GM10847 (cell line): ENCODE measurements around the gene NDUFS3.

Experiments
- POLR2A ChIP-seq: IDR thresholded peaks from 2 replicates; pipeline ENCODE4 v1.6.1; 2011; ENCODE audit not compliant: insufficient read length; ENCODE audit errors: extremely low read depth

NDUFS3 gene

DNA sequence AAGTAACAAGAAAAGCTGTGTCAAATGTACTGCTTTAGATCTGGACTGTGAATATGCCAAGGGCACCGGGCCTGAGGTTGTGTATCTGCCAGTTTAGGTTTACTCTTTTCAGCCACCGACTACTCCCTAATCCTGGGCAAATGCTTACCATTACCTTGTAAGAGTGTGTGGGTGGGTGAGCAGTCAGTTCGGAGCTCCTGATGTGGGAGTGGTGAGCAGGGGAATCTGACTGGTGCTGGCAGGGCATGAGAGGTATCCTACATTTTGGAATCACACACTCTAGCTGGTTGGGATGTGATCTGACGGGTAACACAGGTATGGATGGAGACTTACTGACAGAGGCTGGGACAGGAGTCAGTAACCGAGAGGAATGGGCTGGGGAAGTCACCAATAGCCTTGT is 5.0 kb downstream of the NDUFS3 start:
- TF ChIP-seq POLR2A: no peak

DNA sequence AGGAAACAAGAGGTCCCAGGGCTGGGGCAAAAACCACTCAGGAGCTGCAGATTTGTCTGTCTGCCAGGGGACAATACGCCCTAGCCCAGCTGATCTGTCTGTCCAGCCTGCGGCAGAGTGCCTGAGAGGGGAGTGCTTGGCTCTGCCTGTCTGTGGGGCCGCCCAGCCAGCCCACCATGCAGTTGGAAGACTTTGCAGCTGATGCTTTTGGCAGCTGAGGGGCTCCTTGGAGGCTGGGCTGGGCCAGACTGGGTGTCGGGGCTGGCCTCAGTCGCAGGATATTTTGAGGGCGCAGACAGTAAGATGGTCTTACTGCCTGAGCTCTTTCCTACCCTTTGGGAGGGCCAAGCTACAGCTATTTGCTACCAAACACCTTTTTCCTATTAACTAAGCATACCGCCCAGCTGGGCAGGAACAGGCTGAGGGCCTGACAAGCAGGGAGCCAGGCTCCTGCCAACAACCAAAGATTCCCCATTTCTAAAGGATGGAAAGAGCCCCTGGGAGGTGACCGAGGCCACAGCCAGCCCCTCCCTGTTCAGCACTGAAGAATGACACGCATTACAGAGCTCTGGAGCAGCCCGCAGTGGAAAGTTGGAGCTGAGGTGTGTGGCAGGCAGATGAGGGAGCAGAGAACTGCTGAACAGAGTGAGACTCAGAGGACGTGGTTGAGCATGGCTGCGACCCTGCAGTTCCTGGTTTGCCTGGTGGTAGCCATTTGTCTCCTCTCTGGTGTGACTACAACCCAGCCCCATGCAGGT is 7.4 kb downstream of the NDUFS3 start, which contains the start of gene FAM180B:
FAM180B (plus strand) TSS at position 581 of the 758 bp plus-strand sequence; CDS start at position 672, 91 bp downstream.
- TF ChIP-seq POLR2A: no peak

DNA sequence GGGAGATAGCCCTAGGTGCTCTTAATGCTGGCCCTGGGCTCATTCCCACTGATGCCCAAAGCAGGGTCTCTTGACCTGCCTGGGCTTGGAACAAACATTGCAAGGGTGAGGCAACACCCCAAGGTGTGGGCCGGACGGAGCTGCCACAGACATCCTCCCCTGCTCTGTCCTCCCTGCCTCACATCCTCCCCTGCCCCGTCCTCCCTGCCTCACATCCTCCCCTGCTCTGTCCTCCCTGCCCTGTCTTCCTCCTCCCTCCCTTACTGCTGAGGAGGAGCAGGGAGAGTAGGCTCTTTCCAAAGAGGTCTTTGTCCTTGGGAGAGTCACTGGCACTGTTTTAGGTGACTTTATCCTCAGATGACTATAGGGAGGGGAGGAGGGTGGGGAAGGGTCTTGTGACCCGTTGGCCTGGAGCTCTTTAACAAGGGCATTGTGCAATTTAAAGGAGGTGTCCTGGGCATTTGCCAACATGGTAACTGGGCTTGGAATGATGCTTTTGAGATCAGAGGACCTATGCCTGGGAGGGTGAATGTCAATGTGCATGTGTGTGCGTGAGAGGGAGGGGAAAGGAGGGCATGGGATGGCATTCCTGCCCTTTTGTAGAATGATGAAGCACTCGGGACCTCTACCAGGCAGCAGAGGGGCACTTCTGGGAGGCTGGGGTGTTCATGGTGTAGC is 8.3 kb downstream of the NDUFS3 start:
- no peak for TF ChIP-seq POLR2A

DNA sequence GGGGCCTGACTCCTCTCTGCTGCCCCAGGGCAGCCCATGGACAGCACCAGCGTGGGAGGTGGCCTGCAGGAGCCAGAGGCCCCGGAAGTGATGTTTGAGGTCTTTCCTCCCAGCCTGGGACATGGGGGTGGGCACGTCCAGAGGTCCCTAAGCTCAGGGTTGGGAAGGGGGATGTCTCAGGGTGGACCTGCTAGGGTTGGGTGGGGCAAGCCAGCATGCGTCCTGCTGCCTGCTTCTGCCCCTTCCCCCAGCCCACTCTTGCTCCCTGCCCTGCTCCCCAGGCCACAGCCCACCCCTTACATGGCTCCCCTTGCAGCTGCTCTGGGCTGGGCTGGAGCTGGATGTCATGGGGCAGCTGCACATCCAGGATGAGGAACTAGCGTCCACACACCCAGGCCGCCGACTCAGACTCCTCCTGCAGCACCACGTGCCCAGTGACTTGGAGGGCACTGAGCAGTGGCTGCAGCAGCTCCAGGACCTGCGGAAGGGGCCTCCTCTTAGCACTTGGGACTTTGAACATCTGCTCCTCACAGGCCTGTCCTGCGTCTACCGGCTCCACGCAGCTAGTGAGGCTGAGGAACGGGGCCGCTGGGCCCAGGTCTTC is 9.0 kb downstream of the NDUFS3 start:
- no peak for TF ChIP-seq POLR2A

DNA sequence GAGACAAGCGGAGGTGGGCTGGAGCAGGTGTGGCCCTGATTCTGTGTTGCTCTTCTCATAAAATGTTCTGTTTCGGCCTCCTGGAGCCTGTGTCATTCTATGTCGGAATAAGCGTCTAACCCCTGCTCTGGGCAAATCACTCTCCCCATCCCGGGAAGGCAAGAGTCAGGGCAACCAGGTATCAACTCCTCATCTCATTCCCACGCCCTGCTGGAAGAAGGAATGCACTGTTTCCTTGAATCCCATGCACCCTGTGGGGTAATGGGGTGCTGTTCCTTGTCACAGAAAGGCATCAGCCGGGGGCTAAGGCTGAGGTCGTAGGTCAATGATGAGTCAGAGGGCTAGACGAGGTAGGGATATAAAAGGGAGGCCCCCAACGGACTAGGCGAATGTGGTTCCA is 10.2 kb downstream of the NDUFS3 start:
- TF ChIP-seq POLR2A: no peak

DNA sequence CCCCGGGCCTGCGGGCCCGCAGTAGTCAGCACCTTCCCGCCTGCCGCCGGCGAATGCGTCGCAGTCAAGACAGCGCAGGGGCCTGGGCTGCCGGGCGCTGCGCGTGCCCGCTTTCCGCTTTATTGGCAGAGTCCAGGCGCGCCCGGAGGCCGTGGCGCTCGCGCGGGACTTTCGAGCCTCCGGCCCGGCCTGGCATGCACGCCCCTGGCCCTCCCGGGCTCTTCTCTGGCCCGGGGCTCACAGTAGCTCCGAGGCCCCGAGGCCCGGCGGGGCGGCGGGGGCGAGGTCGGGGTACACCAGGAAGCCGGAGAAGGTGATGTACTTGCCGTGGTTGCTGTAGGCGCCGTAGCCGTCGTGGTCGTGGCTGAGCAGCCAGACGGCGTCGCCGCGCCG is 10.7 kb downstream of the NDUFS3 start:
- no peak for TF ChIP-seq POLR2A

DNA sequence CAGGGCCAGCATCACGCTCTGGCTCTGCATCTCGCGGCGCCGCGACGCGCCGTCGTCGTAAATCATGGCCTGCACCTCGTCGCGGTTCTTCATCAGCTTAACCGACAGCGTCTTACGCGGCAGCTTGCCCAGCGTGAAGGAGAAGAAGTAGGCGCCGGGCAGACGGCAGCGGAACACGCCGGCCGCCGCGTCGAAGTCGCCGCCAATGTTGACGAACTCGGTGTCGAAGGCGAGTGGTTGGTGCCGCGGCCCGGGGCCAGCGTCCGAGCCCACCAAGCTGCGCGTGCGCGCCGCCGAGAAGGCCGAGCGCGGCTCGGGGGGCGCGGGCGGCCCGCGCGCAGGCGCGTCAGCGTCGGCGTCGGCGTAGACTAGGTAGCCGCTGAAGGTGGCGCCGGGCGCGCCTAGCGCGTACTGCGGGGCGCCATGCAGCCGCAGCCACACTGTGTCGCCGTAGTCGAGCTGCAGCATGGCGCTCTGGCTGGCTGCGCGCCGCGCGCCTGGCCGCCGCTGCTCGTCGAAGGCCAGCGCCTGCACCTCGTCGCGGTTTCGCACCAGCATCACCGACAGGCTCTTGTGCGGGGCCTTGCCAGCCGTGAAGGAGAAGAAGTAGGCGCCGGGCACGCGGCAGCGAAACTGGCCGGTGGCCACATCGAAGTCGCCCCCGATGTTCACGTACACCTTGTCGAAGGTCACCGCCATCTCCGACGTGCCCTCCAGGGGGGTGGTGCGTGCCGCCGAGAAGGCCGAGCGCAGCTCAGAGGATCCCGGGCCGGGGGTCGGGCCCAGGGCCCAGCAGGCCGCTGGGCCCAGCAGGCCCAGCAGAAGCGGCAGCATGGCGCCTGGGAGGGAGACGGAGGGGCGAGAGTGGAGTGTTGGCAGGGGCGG is 11.3 kb downstream of the NDUFS3 start:
- no peak for TF ChIP-seq POLR2A

DNA sequence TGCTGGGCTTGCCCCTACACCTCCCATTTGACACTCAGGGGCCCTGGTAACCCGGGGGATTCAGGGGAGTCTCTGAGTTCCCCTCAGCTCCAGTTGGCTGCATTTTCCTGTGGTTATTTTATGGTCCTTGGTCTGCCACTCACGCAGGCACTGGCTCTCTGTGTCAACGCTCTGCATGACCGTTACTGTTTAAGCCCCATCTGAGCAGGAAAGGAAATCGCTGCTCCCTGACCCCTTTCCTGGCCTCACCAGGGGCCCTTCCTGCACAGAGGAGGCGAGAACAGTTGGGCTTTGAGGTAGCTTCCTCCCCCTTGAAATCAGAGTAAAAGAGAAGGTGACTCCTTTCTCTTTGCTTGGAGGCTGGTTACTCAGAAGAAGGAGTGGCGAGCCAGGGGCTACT is 12.9 kb downstream of the NDUFS3 start:
- TF ChIP-seq POLR2A: no peak

DNA sequence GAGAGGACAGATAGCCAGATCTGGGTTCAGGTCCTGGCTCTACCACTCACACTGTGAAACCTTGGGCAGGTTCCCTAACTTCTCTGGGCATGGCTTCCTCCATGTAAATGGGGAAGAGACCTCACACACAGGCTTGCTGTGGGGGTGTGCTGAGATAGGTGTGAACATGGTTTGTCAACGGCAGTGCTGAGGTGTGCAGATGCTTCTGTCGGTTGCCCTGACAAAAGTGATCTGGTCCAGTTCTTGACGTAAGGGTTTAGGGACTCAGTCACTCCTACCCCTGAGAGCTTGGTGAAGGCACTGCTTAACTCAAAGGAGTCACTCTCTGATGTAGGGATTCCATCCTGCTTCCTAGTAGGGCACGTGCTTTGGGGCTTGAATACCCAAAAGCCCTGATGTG is 13.4 kb downstream of the NDUFS3 start:
- TF ChIP-seq POLR2A: no peak

DNA sequence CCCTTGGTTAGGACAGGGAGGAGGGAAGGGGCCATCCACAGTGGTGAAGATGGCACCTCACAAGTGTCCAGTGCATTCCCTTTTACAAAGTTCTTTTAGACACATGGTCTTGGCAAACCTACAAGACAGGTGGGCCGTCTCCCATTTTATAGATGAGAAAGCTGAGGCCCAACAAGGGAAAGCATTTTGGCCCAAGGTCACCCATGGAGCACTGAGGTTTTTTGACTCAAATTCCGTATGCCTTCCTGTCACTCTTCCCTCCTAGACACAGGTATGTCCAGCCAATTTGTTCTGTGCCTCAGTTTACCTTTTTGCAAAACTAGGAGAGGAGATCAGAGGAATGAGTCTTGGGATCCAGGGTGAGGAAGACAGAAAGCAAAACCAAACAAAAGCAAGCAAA is 14.1 kb downstream of the NDUFS3 start:
- no peak for TF ChIP-seq POLR2A

DNA sequence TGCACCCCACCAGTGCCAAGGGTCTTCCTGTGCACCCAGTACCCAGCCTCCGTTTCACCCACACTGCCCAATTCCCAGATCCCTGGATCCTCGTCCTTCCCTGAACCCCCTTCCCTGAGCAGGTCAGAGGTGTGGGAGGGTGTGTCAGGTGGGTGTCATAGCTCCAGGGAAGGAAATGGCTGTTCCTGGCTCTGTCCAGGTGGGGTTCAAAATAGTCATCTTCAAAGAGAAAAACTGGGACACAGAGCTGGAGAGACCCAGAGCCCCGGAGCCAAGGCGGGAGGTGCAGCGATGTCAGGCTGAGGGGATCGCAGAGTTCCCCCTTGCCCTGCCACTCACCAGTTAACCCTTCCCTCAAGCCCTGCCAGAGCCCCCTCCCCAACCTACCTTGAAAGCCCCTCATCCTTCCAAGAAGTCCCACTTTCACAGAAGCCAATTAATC is 14.6 kb downstream of the NDUFS3 start:
- no peak for TF ChIP-seq POLR2A

DNA sequence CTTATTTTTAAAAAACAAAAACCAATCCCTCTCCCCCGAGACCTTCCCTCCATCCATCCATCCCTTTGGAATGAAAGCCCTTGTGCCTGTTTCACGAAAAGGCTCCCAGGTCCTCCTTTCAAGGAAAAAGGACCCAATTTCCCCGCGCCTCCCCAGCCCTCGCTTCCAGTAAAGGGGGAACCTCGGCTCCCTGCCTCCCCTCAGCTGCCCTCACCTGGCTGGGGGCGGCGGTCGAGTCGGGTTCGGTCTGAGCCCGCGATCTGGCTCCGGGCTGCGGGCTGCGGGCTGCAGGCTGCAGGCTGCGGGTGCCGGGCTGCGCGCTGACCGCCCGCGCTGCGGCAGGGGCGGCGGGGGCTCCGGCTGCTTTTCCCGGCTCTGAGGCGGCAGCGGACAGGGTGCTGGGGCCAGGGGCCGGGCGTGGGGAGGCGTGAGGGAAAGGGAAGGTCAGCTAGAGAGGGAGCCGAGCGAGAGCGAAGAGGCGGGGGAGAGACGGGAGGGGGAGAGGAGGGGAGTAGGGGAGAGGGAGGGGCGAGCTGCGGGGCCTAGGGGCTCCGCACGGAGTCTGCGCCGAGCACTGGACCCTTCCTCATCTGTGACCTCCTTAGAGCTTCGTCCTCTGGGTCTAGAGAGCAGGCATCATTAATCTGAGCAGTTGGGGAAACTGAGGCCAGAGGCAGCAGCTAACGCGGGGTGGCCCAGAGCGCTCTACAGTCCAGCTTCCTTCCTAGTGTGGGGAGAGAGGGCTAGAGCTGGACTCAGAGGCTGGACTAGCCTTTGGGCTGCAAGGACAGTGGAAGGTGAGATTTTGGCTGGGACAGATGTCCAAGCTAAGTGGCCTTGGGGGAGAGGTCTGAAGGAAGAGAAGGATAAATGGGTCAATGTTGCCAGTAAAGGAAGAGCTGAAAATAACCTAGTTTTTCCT is 15.3 kb downstream of the NDUFS3 start, which contains the start of gene C1QTNF4:
C1QTNF4 (minus strand) TSS at position 478 of the 922 bp plus-strand sequence. CDS start 3,601 bp downstream, outside the sequence.
- no peak for TF ChIP-seq POLR2A

DNA sequence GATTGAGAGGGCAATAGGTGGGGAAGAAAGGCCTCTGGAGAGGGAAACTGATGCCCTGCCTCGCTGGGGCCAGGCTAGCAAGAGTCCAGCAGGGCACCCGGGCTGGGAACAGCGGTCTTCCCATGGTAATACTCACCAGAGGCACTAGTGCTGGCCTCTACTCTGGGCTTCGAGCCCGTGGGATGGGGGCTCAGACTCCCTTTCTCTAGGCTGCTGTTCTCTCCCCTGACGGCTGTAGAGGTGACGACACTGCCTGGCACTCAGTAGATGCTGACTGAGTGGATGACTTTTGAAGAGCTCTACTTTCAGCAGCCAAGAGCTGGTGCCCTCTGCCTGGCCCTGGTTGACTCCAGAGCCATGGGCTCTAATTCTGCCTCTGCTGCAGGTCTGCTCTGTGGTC is 16.2 kb downstream of the NDUFS3 start:
- TF ChIP-seq POLR2A: no peak

DNA sequence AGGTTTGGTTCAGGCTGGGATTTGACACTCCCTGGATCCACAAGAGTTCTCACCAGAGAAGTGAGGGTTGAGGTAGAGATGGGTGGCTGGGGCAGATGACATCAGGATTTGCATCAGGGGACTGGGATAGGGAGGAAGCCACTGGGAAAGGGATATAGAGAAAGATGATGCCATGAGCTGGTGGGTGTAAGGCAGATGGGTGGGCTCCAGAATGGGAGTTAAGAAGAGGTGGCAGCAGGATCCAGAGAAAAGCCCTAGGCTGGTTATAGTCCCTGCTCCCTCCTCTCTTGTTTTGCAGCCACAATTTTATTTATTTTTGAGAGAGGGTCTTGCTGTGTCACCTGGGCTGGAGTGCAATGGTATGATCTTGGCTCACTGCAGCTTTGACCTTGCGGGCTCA is 17.1 kb downstream of the NDUFS3 start:
- no peak for TF ChIP-seq POLR2A
